Endodermal cell (in vitro differentiated cells): ENCODE results near the gene UQCR10. TPM values are rescaled to one million over a fixed set of nuclear protein-coding genes. Genes with fewer than 3 reads are reported as not detected.

Experiments
- DNase-seq: peaks from one replicate; pipeline ENCODE4 v3.0.0-alpha.2; 2017
- H3K27ac ChIP-seq: 2 replicates; pipeline ENCODE4 v1.5.1; 2013; ENCODE audit warnings: mild to moderate bottlenecking, low read depth, low read length, moderate library complexity
- H3K27me3 ChIP-seq: 2 replicates; pipeline ENCODE4 v1.6.1; 2013; ENCODE audit warnings: mild to moderate bottlenecking, low read length, moderate library complexity; ENCODE audit not compliant: insufficient read depth, control insufficient read depth, poor library complexity, severe bottlenecking
- H3K36me3 ChIP-seq: 2 replicates; pipeline ENCODE4 v1.7.0; 2013; ENCODE audit warnings: mild to moderate bottlenecking, low read length, moderate library complexity; ENCODE audit not compliant: control insufficient read depth, insufficient read depth
- H3K4me1 ChIP-seq: one replicate; pipeline ENCODE4 v1.7.0; 2013; ENCODE audit warnings: low read length; ENCODE audit not compliant: control insufficient read depth, insufficient read depth
- H3K4me3 ChIP-seq: 2 replicates; pipeline ENCODE4 v1.5.1; 2013; ENCODE audit warnings: mild to moderate bottlenecking, low read length, moderate library complexity
- H3K9ac ChIP-seq: 2 replicates; pipeline ENCODE4 v1.6.1; 2013; ENCODE audit warnings: mild to moderate bottlenecking, low read length, moderate library complexity; ENCODE audit not compliant: poor library complexity, severe bottlenecking; ENCODE audit errors: extremely low read depth
- H3K9me3 ChIP-seq: 2 replicates; pipeline ENCODE4 v1.6.1; 2013; ENCODE audit warnings: mild to moderate bottlenecking, low read length, moderate library complexity; ENCODE audit not compliant: control insufficient read depth
- H3K27ac Mint-ChIP-seq: 2 replicates; pipeline ENCODE4 v1.8.0; 2020; ENCODE audit warnings: mixed read lengths
- H3K27me3 Mint-ChIP-seq: 2 replicates; pipeline ENCODE4 v1.8.0; 2021; ENCODE audit warnings: mild to moderate bottlenecking, mixed read lengths; ENCODE audit not compliant: insufficient read depth
- H3K36me3 Mint-ChIP-seq: 2 replicates; pipeline ENCODE4 v1.8.0; 2020; ENCODE audit warnings: low read depth, mixed read lengths
- H3K4me1 Mint-ChIP-seq: 2 replicates; pipeline ENCODE4 v1.8.0; 2020; ENCODE audit warnings: mixed read lengths
- H3K4me3 Mint-ChIP-seq: 2 replicates; pipeline ENCODE4 v1.8.0; 2020; ENCODE audit warnings: mild to moderate bottlenecking, moderate library complexity, mixed read lengths
- H3K9me3 Mint-ChIP-seq: 2 replicates; pipeline ENCODE4 v1.8.0; 2020; ENCODE audit warnings: mild to moderate bottlenecking, mixed read lengths
- WGBS, 2 experiments: methylation state at CpG; one replicate each; pipeline versions ENCODE4 v1.1.5 to v1.1.7; 2013; ENCODE audit warnings: missing lambda C conversion rate in 2 of 2, mixed read lengths in 1 of 2; ENCODE audit not compliant: insufficient coverage in 1 of 2, insufficient read length in 1 of 2; 5-methylcytosine and 5-hydroxymethylcytosine counted together
- total RNA-seq, 2 donors: library from RNA; stranded (reverse); fragmentation: NEBNext Ultra II Directional in 1 of 2; extraction: Animal tissue kit (Norgen Biotek cat#: 25700) in 1 of 2; gene quantifications; 2 replicates in 1 of 2; 3 replicates in 1 of 2; pipeline ENCODE4 v1.2.1, GENCODE V29; 2021
- TF ChIP-seq, protein P1 (sequence below): fragments of 200-600 bp; sonication (generic); conservative IDR thresholded peaks from 2 replicates; pipeline ENCODE4 v1.5.0; 2021; ENCODE audit warnings: antibody characterized with exemption, mild to moderate bottlenecking

Gene UQCR10
- total RNA-seq, 2 donors from 2014 or later, result 111 to 120 TPM

GRCh38 chr22:29718949-29719898, 47.9 kb upstream of the UQCR10 start:
- 71 to 83% methylated on average over 11 to 21 of the region's 24 CpGs for WGBS, 2 experiments
- Histone ChIP-seq H3K9ac (no peak overlapping the region), H3K27me3 (peaks cover 71% of the 10 kb centered on the region), H3K4me3 (no peak overlapping the region), H3K36me3 (no peaks in the 10 kb centered on the region), H3K9me3 (no peaks in the 10 kb centered on the region), H3K27ac (no peak overlapping the region), H3K4me1 (no peaks in the 10 kb centered on the region)
- Mint-ChIP-seq H3K4me3 (peak overlapping the region; percentile 33), H3K36me3 (no peaks in the 10 kb centered on the region), H3K9me3 (no peaks in the 10 kb centered on the region), H3K27ac (no peak overlapping the region), H3K4me1 (no peaks in the 10 kb centered on the region), H3K27me3 (peaks cover 72% of the 10 kb centered on the region)
- TF ChIP-seq, protein P1, sequence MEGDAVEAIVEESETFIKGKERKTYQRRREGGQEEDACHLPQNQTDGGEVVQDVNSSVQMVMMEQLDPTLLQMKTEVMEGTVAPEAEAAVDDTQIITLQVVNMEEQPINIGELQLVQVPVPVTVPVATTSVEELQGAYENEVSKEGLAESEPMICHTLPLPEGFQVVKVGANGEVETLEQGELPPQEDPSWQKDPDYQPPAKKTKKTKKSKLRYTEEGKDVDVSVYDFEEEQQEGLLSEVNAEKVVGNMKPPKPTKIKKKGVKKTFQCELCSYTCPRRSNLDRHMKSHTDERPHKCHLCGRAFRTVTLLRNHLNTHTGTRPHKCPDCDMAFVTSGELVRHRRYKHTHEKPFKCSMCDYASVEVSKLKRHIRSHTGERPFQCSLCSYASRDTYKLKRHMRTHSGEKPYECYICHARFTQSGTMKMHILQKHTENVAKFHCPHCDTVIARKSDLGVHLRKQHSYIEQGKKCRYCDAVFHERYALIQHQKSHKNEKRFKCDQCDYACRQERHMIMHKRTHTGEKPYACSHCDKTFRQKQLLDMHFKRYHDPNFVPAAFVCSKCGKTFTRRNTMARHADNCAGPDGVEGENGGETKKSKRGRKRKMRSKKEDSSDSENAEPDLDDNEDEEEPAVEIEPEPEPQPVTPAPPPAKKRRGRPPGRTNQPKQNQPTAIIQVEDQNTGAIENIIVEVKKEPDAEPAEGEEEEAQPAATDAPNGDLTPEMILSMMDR, result no peak
- DNase-seq, result no peak

GRCh38 chr22:29719899-29720645, 47.1 kb upstream of the UQCR10 start, which contains the start of gene CABP7:
CABP7 (plus strand) TSS chr22:29720003; CDS start chr22:29720425, 422 bp downstream.
- Histone ChIP-seq H3K27me3 (peaks cover 79% of the 10 kb centered on the region), H3K27ac (no peak within 1 kb of the TSS), H3K9ac (no peak within 1 kb of the TSS), H3K9me3 (no peaks in the 10 kb centered on the region), H3K4me3 (no peak within 1 kb of the TSS), H3K4me1 (no peaks in the 10 kb centered on the region), H3K36me3 (no peaks in the 10 kb centered on the region)
- TF ChIP-seq, protein P1, result no peak
- no peaks in the 10 kb centered on the region for H3K4me1 Mint-ChIP-seq
- WGBS, 2 experiments, result 1% methylated on average over 30 to 109 of the region's 115 CpGs
- H3K27me3 Mint-ChIP-seq, result peaks cover 74% of the 10 kb centered on the region
- no peaks in the 10 kb centered on the region for H3K36me3 Mint-ChIP-seq
- DNase-seq, result no peak
- H3K4me3 Mint-ChIP-seq, result peak within 1 kb of the TSS; percentile 33
- H3K9me3 Mint-ChIP-seq, result no peaks in the 10 kb centered on the region
- no peak within 1 kb of the TSS for H3K27ac Mint-ChIP-seq

GRCh38 chr22:29720811-29721323, 46.3 kb upstream of the UQCR10 start:
- no peaks in the 10 kb centered on the region for H3K4me1 ChIP-seq
- H3K4me3 ChIP-seq, result no peak overlapping the region
- Mint-ChIP-seq H3K27ac (no peak overlapping the region), H3K36me3 (no peaks in the 10 kb centered on the region), H3K9me3 (no peaks in the 10 kb centered on the region), H3K4me1 (no peaks in the 10 kb centered on the region), H3K27me3 (peaks cover 80% of the 10 kb centered on the region), H3K4me3 (peak overlapping the region; percentile 21)
- H3K27ac ChIP-seq, result no peak overlapping the region
- peaks cover 79% of the 10 kb centered on the region for H3K27me3 ChIP-seq
- no peak for DNase-seq
- H3K36me3 ChIP-seq, result no peaks in the 10 kb centered on the region
- 8 to 13% methylated on average over 10 to 51 of the region's 53 CpGs for WGBS, 2 experiments
- H3K9me3 ChIP-seq, result no peaks in the 10 kb centered on the region
- H3K9ac ChIP-seq, result no peak overlapping the region
- TF ChIP-seq, protein P1, result no peak
